Measurements from ENCODE around the gene GAS7. TPM values are rescaled to one million over a fixed set of nuclear protein-coding genes. Genes with fewer than 3 reads are reported as not detected.

Gene GAS7
- total RNA-seq, 1 experiment from 2014 or later: 6.0 TPM

- DNase-seq: peak; percentile 53
- H3K9ac ChIP-seq (ENCODE audit: extremely low read depth, insufficient read length, low read length): no peak overlapping the region
- no peaks in the 10 kb centered on the region for H4K20me1 ChIP-seq (ENCODE audit: control insufficient read depth, insufficient read depth, insufficient read length)
- H3K27ac ChIP-seq (ENCODE audit: insufficient read length, low read depth, low read length): no peak overlapping the region
- H3K23me2 ChIP-seq (ENCODE audit: insufficient read length, low read depth, low read length, poor library complexity, severe bottlenecking): no peaks in the 10 kb centered on the region
- no peak overlapping the region for H3K23ac ChIP-seq (ENCODE audit: insufficient read length, low read depth, low read length)
- no peak overlapping the region for H4K91ac ChIP-seq (ENCODE audit: insufficient read length, low read depth, low read length)
- H3T11ph ChIP-seq (ENCODE audit: low read length): no peak overlapping the region
- WGBS (ENCODE audit: extremely low coverage, insufficient read length, low lambda C conversion rate): no CpG with 5 or more reads among the region's 19 CpGs
- no peak overlapping the region for H2BK15ac ChIP-seq (ENCODE audit: low read depth, low read length)
- H3K9me3 Mint-ChIP-seq: no peaks in the 10 kb centered on the region; a peak in 1 of 5 replicates
- H2BK12ac ChIP-seq (ENCODE audit: insufficient read length, low read depth, low read length): no peak overlapping the region
- no peak overlapping the region for H3K4ac ChIP-seq (ENCODE audit: low read depth, low read length)
- no peaks in the 10 kb centered on the region for H3K27me3 ChIP-seq (ENCODE audit: insufficient read depth, low read length)
- no peak overlapping the region for H3K18ac ChIP-seq (ENCODE audit: insufficient read length, low read depth, low read length)
- H3K14ac ChIP-seq (ENCODE audit: insufficient read depth, low read length): no peak overlapping the region
- H3K4me2 ChIP-seq (ENCODE audit: insufficient read depth, insufficient read length, low read length): peak overlapping the region; percentile 56
- H4K8ac ChIP-seq (replicated peaks; ENCODE audit: insufficient read length, low read depth, low read length): no peak overlapping the region
- no peaks in the 10 kb centered on the region; the same call in 1 of the 2 replicates for H3K4me1 ChIP-seq (ENCODE audit: insufficient read depth, low read length)
- TF ChIP-seq CTCF (conservative IDR thresholded peaks at IDR 0.05): no peak
- H3K56ac ChIP-seq (ENCODE audit: insufficient read length, low read depth, low read length): no peak overlapping the region
- no peaks in the 10 kb centered on the region for H3K79me1 ChIP-seq (ENCODE audit: insufficient read depth, low read depth, low read length, poor library complexity, severe bottlenecking)
- no peak overlapping the region for H2BK20ac ChIP-seq (ENCODE audit: low read depth, low read length, poor library complexity, severe bottlenecking)
- H3K27me3 Mint-ChIP-seq (ENCODE audit: low read depth): peaks cover 11% of the 10 kb centered on the region
- H3K4me3 Mint-ChIP-seq: peak overlapping the region; percentile 46 to 67
- no peaks in the 10 kb centered on the region for H3K79me2 ChIP-seq (ENCODE audit: insufficient read depth, low read length)
- no peaks in the 10 kb centered on the region for H3K9me3 ChIP-seq (ENCODE audit: control insufficient read depth, low read depth, low read length)
- no peaks in the 10 kb centered on the region for H3K36me3 Mint-ChIP-seq (ENCODE audit: insufficient read depth in 1 of 3, low read depth in 3 of 3)
- no peak overlapping the region for H3K27ac Mint-ChIP-seq
- H2BK5ac ChIP-seq (ENCODE audit: insufficient read length, low read length): no peak overlapping the region
- H2BK120ac ChIP-seq (ENCODE audit: low read depth, low read length, poor library complexity, severe bottlenecking): no peak overlapping the region
- H3K4me1 Mint-ChIP-seq: peaks cover 31 to 46% of the 10 kb centered on the region in 2 experiments
- H2AFZ ChIP-seq (ENCODE audit: low read length): no peak overlapping the region
- H2AK5ac ChIP-seq (ENCODE audit: insufficient read length, low read length): no peak overlapping the region
- no peak overlapping the region for H4K5ac ChIP-seq (ENCODE audit: insufficient read length, low read depth, low read length)
Measured at GRCh38 chr17:9958586-9959281, 239.7 kb downstream of the GAS7 start.
